PFSK-1 (cell line): ENCODE data around the gene PXMP2.

Experiments
- FOXP2 ChIP-seq: optimal IDR thresholded peaks from 2 replicates; pipeline ENCODE3; 2011; ENCODE audit warnings: borderline replicate concordance, control low read depth, inconsistent platforms; ENCODE audit not compliant: insufficient read depth; ENCODE audit errors: extremely low read length, extremely low read depth
- POLR2AphosphoS5 ChIP-seq: IDR thresholded peaks from 2 replicates; pipeline ENCODE4 v1.6.1; 2012; ENCODE audit warnings: low read depth, mild to moderate bottlenecking, control low read depth, low read length, moderate library complexity
- SIN3A ChIP-seq: IDR thresholded peaks from 2 replicates; pipeline ENCODE4 v1.6.1; 2012; ENCODE audit warnings: mild to moderate bottlenecking, low read length, moderate library complexity, borderline replicate concordance; ENCODE audit not compliant: insufficient read depth
- TAF1 ChIP-seq: IDR thresholded peaks from 2 replicates; pipeline ENCODE4 v1.6.1; 2012; ENCODE audit warnings: low read length, control low read depth, borderline replicate concordance; ENCODE audit not compliant: insufficient read depth
- TF ChIP-seq, protein P1 (sequence below), 2 experiments: IDR thresholded peaks; 2 replicates each; pipeline versions ENCODE4 v1.6.1 to v1.8.0; 2011 to 2012; ENCODE audit warnings: low read depth in 2 of 2, low read length in 2 of 2, control low read depth in 1 of 2, inconsistent platforms in 1 of 2, mild to moderate bottlenecking in 1 of 2, moderate library complexity in 1 of 2; ENCODE audit not compliant: insufficient read depth in 1 of 2

- TF ChIP-seq FOXP2 (no peak), POLR2AphosphoS5 (no peak), SIN3A (no peak), TAF1 (no peak)
- TF ChIP-seq, protein P1, sequence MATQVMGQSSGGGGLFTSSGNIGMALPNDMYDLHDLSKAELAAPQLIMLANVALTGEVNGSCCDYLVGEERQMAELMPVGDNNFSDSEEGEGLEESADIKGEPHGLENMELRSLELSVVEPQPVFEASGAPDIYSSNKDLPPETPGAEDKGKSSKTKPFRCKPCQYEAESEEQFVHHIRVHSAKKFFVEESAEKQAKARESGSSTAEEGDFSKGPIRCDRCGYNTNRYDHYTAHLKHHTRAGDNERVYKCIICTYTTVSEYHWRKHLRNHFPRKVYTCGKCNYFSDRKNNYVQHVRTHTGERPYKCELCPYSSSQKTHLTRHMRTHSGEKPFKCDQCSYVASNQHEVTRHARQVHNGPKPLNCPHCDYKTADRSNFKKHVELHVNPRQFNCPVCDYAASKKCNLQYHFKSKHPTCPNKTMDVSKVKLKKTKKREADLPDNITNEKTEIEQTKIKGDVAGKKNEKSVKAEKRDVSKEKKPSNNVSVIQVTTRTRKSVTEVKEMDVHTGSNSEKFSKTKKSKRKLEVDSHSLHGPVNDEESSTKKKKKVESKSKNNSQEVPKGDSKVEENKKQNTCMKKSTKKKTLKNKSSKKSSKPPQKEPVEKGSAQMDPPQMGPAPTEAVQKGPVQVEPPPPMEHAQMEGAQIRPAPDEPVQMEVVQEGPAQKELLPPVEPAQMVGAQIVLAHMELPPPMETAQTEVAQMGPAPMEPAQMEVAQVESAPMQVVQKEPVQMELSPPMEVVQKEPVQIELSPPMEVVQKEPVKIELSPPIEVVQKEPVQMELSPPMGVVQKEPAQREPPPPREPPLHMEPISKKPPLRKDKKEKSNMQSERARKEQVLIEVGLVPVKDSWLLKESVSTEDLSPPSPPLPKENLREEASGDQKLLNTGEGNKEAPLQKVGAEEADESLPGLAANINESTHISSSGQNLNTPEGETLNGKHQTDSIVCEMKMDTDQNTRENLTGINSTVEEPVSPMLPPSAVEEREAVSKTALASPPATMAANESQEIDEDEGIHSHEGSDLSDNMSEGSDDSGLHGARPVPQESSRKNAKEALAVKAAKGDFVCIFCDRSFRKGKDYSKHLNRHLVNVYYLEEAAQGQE (IDR thresholded peaks at IDR 0.05; ENCODE audit: insufficient read depth in 1 of 2, low read depth in 2 of 2, low read length in 2 of 2) = no peak
These were observed 25.7 kb downstream of the PXMP2 start for GRCh38 chr12:132713123-132713522.
